Progenitor cell of endocrine pancreas (in vitro differentiated cells): ENCODE results near the gene LRIG1. TPM values are rescaled to one million over a fixed set of nuclear protein-coding genes. Genes with fewer than 3 reads are reported as not detected.

Source experiments
- DNase-seq: peaks from one replicate; pipeline ENCODE4 v3.0.0; 2021; ENCODE audit warnings: low spot score; ENCODE audit not compliant: unreplicated experiment
- H3K27ac Mint-ChIP-seq: 2 replicates; pipeline ENCODE4 v1.8.0; 2021; ENCODE audit warnings: mild to moderate bottlenecking, moderate library complexity, mixed read lengths
- H3K27me3 Mint-ChIP-seq: 2 replicates; pipeline ENCODE4 v1.8.0; 2021; ENCODE audit warnings: mixed read lengths
- H3K36me3 Mint-ChIP-seq: 2 replicates; pipeline ENCODE4 v1.8.0; 2022; ENCODE audit warnings: mixed read lengths; ENCODE audit not compliant: insufficient read depth
- H3K4me1 Mint-ChIP-seq: 2 replicates; pipeline ENCODE4 v1.8.0; 2021; ENCODE audit warnings: low read depth, mixed read lengths
- H3K4me3 Mint-ChIP-seq: 2 replicates; pipeline ENCODE4 v1.8.0; 2021; ENCODE audit warnings: low read depth, mild to moderate bottlenecking, moderate library complexity, mixed read lengths
- H3K9me3 Mint-ChIP-seq: 2 replicates; pipeline ENCODE4 v1.8.0; 2021; ENCODE audit warnings: low read depth, mixed read lengths
- total RNA-seq: library from RNA; stranded (reverse); gene quantifications from 2 replicates; pipeline ENCODE4 v1.2.1, GENCODE V29; 2021
- TF ChIP-seq, protein P1 (sequence below): fragments of 200-600 bp; sonication (generic); IDR thresholded peaks from one replicate; pipeline ENCODE4 v1.5.0; 2021; ENCODE audit warnings: antibody characterized with exemption, mild to moderate bottlenecking; ENCODE audit not compliant: unreplicated experiment

Gene LRIG1
- total RNA-seq, 1 donor from 2014 or later, result 31.4 TPM

GRCh38 chr3:66336333-66336766 is 164.5 kb downstream of the LRIG1 start:
- Mint-ChIP-seq H3K9me3 (no peaks in the 10 kb centered on the region), H3K27me3 (no peaks in the 10 kb centered on the region), H3K4me1 (no peaks in the 10 kb centered on the region), H3K27ac (no peak overlapping the region), H3K4me3 (no peak overlapping the region), H3K36me3 (peaks cover 2% of the 10 kb centered on the region)
- TF ChIP-seq, protein P1, sequence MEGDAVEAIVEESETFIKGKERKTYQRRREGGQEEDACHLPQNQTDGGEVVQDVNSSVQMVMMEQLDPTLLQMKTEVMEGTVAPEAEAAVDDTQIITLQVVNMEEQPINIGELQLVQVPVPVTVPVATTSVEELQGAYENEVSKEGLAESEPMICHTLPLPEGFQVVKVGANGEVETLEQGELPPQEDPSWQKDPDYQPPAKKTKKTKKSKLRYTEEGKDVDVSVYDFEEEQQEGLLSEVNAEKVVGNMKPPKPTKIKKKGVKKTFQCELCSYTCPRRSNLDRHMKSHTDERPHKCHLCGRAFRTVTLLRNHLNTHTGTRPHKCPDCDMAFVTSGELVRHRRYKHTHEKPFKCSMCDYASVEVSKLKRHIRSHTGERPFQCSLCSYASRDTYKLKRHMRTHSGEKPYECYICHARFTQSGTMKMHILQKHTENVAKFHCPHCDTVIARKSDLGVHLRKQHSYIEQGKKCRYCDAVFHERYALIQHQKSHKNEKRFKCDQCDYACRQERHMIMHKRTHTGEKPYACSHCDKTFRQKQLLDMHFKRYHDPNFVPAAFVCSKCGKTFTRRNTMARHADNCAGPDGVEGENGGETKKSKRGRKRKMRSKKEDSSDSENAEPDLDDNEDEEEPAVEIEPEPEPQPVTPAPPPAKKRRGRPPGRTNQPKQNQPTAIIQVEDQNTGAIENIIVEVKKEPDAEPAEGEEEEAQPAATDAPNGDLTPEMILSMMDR, result no peak
- no peak for DNase-seq

DNA sequence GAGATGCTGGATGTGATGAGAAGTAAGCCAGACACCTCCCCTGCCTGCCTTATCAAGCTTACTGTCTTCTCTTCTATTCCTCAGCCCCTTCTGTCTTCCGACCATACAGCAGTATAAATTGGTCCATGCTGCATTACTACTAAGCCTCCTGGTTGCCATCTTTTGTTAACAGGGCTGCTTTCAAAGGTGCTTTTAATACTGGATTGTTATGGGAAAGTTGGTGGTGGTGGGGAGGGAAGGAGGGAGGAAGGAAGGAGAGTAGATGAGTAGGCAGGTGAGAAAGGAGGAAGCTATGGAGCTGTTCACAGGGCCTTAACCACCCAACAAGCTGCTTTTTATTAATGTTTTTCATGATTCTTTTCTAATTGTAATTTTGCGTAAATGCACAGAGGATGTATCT is 165.2 kb downstream of the LRIG1 start:
- TF ChIP-seq, protein P1, result no peak
- Mint-ChIP-seq H3K27me3 (no peaks in the 10 kb centered on the region), H3K4me1 (no peaks in the 10 kb centered on the region), H3K4me3 (no peak overlapping the region), H3K36me3 (peaks cover 2% of the 10 kb centered on the region), H3K27ac (no peak overlapping the region), H3K9me3 (no peaks in the 10 kb centered on the region)
- DNase-seq, result no peak
